Panc1 (cell line): ENCODE results near the gene DOCK1. TPM values are rescaled to one million over a fixed set of nuclear protein-coding genes. Genes with fewer than 3 reads are reported as not detected.

Experiments
- ATAC-seq: fragments of 200-7000 bp; cut with Tn5 transposase; 2 replicates; pipeline ENCODE4 v1.9.1; 2020; ENCODE audit warnings: mild to moderate bottlenecking, moderate library complexity
- BruUV-seq: library from RNA; stranded (reverse); fragments of 400-500 nt; replicated peaks from 2 replicates; lab custom pipeline; 2021; lab: Mats Ljungman, UMichigan
- CTCF ChIA-PET: fragments of 300-600 bp; sonication (Branson Sonifier 250); formaldehyde crosslinking; loops from one replicate; lab custom pipeline; 2022; ENCODE audit warnings: antibody characterized with exemption; lab: Charles Lee
- POLR2A ChIA-PET: fragments of 300-600 bp; sonication (Branson Sonifier 250); formaldehyde crosslinking; loops from one replicate; lab custom pipeline; 2022; ENCODE audit warnings: antibody characterized with exemption; lab: Charles Lee
- DNase-seq: peaks from one replicate; pipeline ENCODE4 v3.0.0-alpha.2; 2010; ENCODE audit warnings: low read depth, low spot score
- H3K27ac ChIP-seq: 2 replicates; pipeline ENCODE4 v1.5.1; 2011; ENCODE audit warnings: mild to moderate bottlenecking, low read length, inconsistent platforms
- H3K27me3 ChIP-seq: fragments of 200-500 bp; sonication (Bioruptor generic); 2 replicates; pipeline ENCODE4 v1.6.0; 2014; ENCODE audit warnings: low read length, inconsistent platforms; ENCODE audit not compliant: control insufficient read depth, insufficient read depth
- H3K36me3 ChIP-seq: fragments of 200-500 bp; sonication (Bioruptor generic); 2 replicates; pipeline ENCODE4 v1.5.1; 2014; ENCODE audit warnings: inconsistent platforms, mild to moderate bottlenecking, low read length, moderate library complexity; ENCODE audit not compliant: control insufficient read depth, insufficient read depth
- H3K4me1 ChIP-seq: 2 replicates; pipeline ENCODE4 v1.5.1; 2011; ENCODE audit warnings: inconsistent platforms, mild to moderate bottlenecking, low read length, moderate library complexity; ENCODE audit not compliant: control insufficient read depth, insufficient read depth
- H3K4me3 ChIP-seq, 2 experiments: 2 replicates each; pipeline ENCODE4 v1.5.1; 2011 to 2012; ENCODE audit warnings: low read depth in 2 of 2, low read length in 2 of 2, mild to moderate bottlenecking in 2 of 2, inconsistent platforms in 1 of 2, moderate library complexity in 1 of 2
- H3K9me3 ChIP-seq: fragments of 200-500 bp; sonication (Bioruptor generic); 2 replicates; pipeline ENCODE4 v1.5.1; 2014; ENCODE audit warnings: low read depth, mild to moderate bottlenecking, inconsistent platforms, low read length, moderate library complexity; ENCODE audit not compliant: control insufficient read depth, insufficient read depth
- CTCF ChIP-seq: fragments of 450-650 bp; IDR thresholded peaks from 2 replicates; pipeline ENCODE4 v1.5.1; 2017; ENCODE audit warnings: mild to moderate bottlenecking
- POLR2AphosphoS5 ChIP-seq: IDR thresholded peaks from 2 replicates; pipeline ENCODE4 v1.6.1; 2012; ENCODE audit warnings: mild to moderate bottlenecking, low read depth, low read length, moderate library complexity
- REST ChIP-seq, 2 experiments: IDR thresholded peaks; 2 replicates each; pipeline ENCODE4 v1.6.1; 2011 to 2012; ENCODE audit warnings: low read depth in 2 of 2, control low read depth in 1 of 2, low read length in 1 of 2, mild to moderate bottlenecking in 1 of 2, moderate library complexity in 1 of 2; ENCODE audit not compliant: insufficient read depth in 1 of 2
- SIN3A ChIP-seq: IDR thresholded peaks from 2 replicates; pipeline ENCODE4 v1.6.1; 2012; ENCODE audit warnings: low read depth, mild to moderate bottlenecking, low read length, moderate library complexity, borderline replicate concordance; ENCODE audit not compliant: insufficient read depth
- TCF7L2 ChIP-seq: IDR thresholded peaks from 2 replicates; pipeline ENCODE4 v1.6.1; 2011; ENCODE audit warnings: mild to moderate bottlenecking, low read depth, low read length, inconsistent platforms
- in situ Hi-C: cut with HindIII; loops from 2 replicates; pipeline ENCODE4 v1.10.0; 2016; ENCODE audit warnings: low sequenced_read_pairs, low pct_unique_long_range_greater_than_20kb
- intact Hi-C: fragments of 100-400 bp; cut with micrococcal nuclease; formaldehyde crosslinking; loops from one replicate; pipeline ENCODE4 v1.10.0; 2022; ENCODE audit not compliant: unreplicated experiment
- total RNA-seq: library from RNA; stranded (reverse); gene quantifications from one replicate; pipeline ENCODE4 v1.2.1, GENCODE V29; 2021; ENCODE audit not compliant: unreplicated experiment

Gene DOCK1
- total RNA-seq, 1 experiment from 2014 or later: 67.6 TPM

GRCh38 chr10:127055263-127055662 lies 150.0 kb downstream of the DOCK1 start:
- DNase-seq (no peak), ATAC-seq (no peak)
- Histone ChIP-seq H3K9me3 (peaks cover 27% of the 10 kb centered on the region), H3K4me1 (no peaks in the 10 kb centered on the region), H3K27me3 (no peaks in the 10 kb centered on the region), H3K36me3 (peaks cover 1% of the 10 kb centered on the region), H3K4me3 (no peak overlapping the region), H3K27ac (no peak overlapping the region)
- TF ChIP-seq POLR2AphosphoS5: no peak
- TF ChIP-seq SIN3A: no peak
- no peak for TF ChIP-seq REST (IDR thresholded peaks at IDR 0.05; ENCODE audit: insufficient read depth in 1 of 2, low read depth in 2 of 2, low read length in 1 of 2)
- no peak for TF ChIP-seq CTCF
- TF ChIP-seq TCF7L2: no peak
- ChIA-PET CTCF (no interaction called here), POLR2A (no interaction called here)
- intact Hi-C loops: no loop called here
- in situ Hi-C loops: no loop called here
- no TSS peak for BruUV-seq

GRCh38 chr10:127059314-127059713 lies 154.1 kb downstream of the DOCK1 start:
- H3K27me3 ChIP-seq: no peaks in the 10 kb centered on the region
- H3K4me1 ChIP-seq: no peaks in the 10 kb centered on the region
- H3K36me3 ChIP-seq: peaks cover 3% of the 10 kb centered on the region
- BruUV-seq: no TSS peak
- intact Hi-C loops (no loop called here), in situ Hi-C loops (no loop called here)
- no peak for TF ChIP-seq REST (IDR thresholded peaks at IDR 0.05; ENCODE audit: insufficient read depth in 1 of 2, low read depth in 2 of 2, low read length in 1 of 2)
- TF ChIP-seq CTCF: no peak
- TF ChIP-seq TCF7L2: no peak
- TF ChIP-seq SIN3A: no peak
- TF ChIP-seq POLR2AphosphoS5: no peak
- ChIA-PET CTCF (no interaction called here), POLR2A (no interaction called here)
- no peak overlapping the region for H3K4me3 ChIP-seq
- H3K9me3 ChIP-seq: peaks cover 27% of the 10 kb centered on the region
- no peak overlapping the region for H3K27ac ChIP-seq
- no peak for ATAC-seq
- no peak for DNase-seq
